ENCODE results near the gene CYP51A1. TPM values are rescaled to one million over a fixed set of nuclear protein-coding genes. Genes with fewer than 3 reads are reported as not detected.

CYP51A1 gene
- total RNA-seq, 3 donors from 2014 or later (not counting 1 experiment from before 2014, with no cell fraction given): 37.2 to 53.0 (median 49.3) TPM

GRCh38 chr7:92161271-92161670, 27.0 kb upstream of the CYP51A1 start:
- TF ChIP-seq CTCF (IDR thresholded peaks at IDR 0.05): no peak
- Mint-ChIP-seq H3K27ac (no peak overlapping the region), H3K9me3 (no peaks in the 10 kb centered on the region), H3K27me3 (ENCODE audit: low read depth in 2 of 2) (peaks cover 10 to 20% of the 10 kb centered on the region in 2 donors), H3K4me1 (peaks cover 0 to 5% of the 10 kb centered on the region in 2 donors), H3K36me3 (no peaks in the 10 kb centered on the region), H3K4me3 (no peak overlapping the region)
- no peak for DNase-seq
- Histone ChIP-seq H3K27me3 (ENCODE audit: control insufficient read depth, insufficient read depth, low read length) (no peaks in the 10 kb centered on the region), H3K4me3 (ENCODE audit: low read length) (no peak overlapping the region), H3K27ac (ENCODE audit: low read length) (no peak overlapping the region), H3K36me3 (ENCODE audit: control insufficient read depth, insufficient read depth, low read length) (no peaks in the 10 kb centered on the region), H3K4me1 (ENCODE audit: control insufficient read depth, insufficient read depth, low read length) (no peaks in the 10 kb centered on the region), H3K9me3 (ENCODE audit: control insufficient read depth, insufficient read depth, low read length) (no peaks in the 10 kb centered on the region)
- ATAC-seq: no peak
- WGBS (ENCODE audit: insufficient coverage): 89% methylated on average over 1 of the region's 1 CpG
- intact Hi-C loops (cut with micrococcal nuclease): no loop called here

- Histone ChIP-seq H3K9me3 (ENCODE audit: control insufficient read depth, insufficient read depth, low read length) (no peaks in the 10 kb centered on the region), H3K27me3 (ENCODE audit: control insufficient read depth, insufficient read depth, low read length) (no peaks in the 10 kb centered on the region), H3K27ac (ENCODE audit: low read length) (no peak overlapping the region), H3K4me1 (ENCODE audit: control insufficient read depth, insufficient read depth, low read length) (no peaks in the 10 kb centered on the region), H3K36me3 (ENCODE audit: control insufficient read depth, insufficient read depth, low read length) (no peaks in the 10 kb centered on the region), H3K4me3 (ENCODE audit: low read length) (no peak overlapping the region)
- intact Hi-C loops (cut with micrococcal nuclease): no loop called here
- peaks cover 0 to 5% of the 10 kb centered on the region in 2 donors for H3K4me1 Mint-ChIP-seq
- no peak overlapping the region for H3K4me3 Mint-ChIP-seq
- no peak for ATAC-seq
- H3K27me3 Mint-ChIP-seq (ENCODE audit: low read depth in 2 of 2): peaks cover 10 to 34% of the 10 kb centered on the region in 2 donors
- no peak for DNase-seq
- no peak for TF ChIP-seq CTCF (IDR thresholded peaks at IDR 0.05)
- no peak overlapping the region for H3K27ac Mint-ChIP-seq
- 89% methylated on average over 3 of the region's 3 CpGs for WGBS (ENCODE audit: insufficient coverage)
- no peaks in the 10 kb centered on the region for H3K36me3 Mint-ChIP-seq
- no peaks in the 10 kb centered on the region for H3K9me3 Mint-ChIP-seq
Measured at GRCh38 chr7:92158660-92159575, 24.6 kb upstream of the CYP51A1 start.

GRCh38 chr7:92156990-92157389, 22.7 kb upstream of the CYP51A1 start:
- H3K36me3 ChIP-seq (ENCODE audit: control insufficient read depth, insufficient read depth, low read length): no peaks in the 10 kb centered on the region
- peaks cover 0 to 5% of the 10 kb centered on the region in 2 donors for H3K4me1 Mint-ChIP-seq

More at GRCh38 chr7:92156990-92157389, 22.7 kb upstream of the CYP51A1 start:
- no peaks in the 10 kb centered on the region for H3K36me3 Mint-ChIP-seq
- no peak for ATAC-seq
- H3K4me3 Mint-ChIP-seq: no peak overlapping the region
- H3K9me3 Mint-ChIP-seq: no peaks in the 10 kb centered on the region
- Histone ChIP-seq H3K27ac (ENCODE audit: low read length) (no peak overlapping the region), H3K9me3 (ENCODE audit: control insufficient read depth, insufficient read depth, low read length) (no peaks in the 10 kb centered on the region), H3K4me3 (ENCODE audit: low read length) (no peak overlapping the region), H3K27me3 (ENCODE audit: control insufficient read depth, insufficient read depth, low read length) (no peaks in the 10 kb centered on the region), H3K4me1 (ENCODE audit: control insufficient read depth, insufficient read depth, low read length) (no peaks in the 10 kb centered on the region)
- peaks cover 10 to 26% of the 10 kb centered on the region in 2 donors for H3K27me3 Mint-ChIP-seq (ENCODE audit: low read depth in 2 of 2)
- no peak for TF ChIP-seq CTCF (IDR thresholded peaks at IDR 0.05)
- DNase-seq: no peak
- intact Hi-C loops (cut with micrococcal nuclease): no loop called here
- no peak overlapping the region for H3K27ac Mint-ChIP-seq

Measured in natural killer cell (primary cell).